SK-N-SH (cell line): Measurements from ENCODE around the gene FIGNL1. TPM values are rescaled to one million over a fixed set of nuclear protein-coding genes. Genes with fewer than 3 reads are reported as not detected.
A peak's percentile ranks its signal among the peaks of the same experiment; 100 is the strongest.

Experiments
- CTCF ChIA-PET: fragments of 300-600, 350-600 bp; formaldehyde crosslinking; extraction: SDS; loops from one replicate; lab custom pipeline; 2021; lab: Yijun Ruan, JAX
- POLR2A ChIA-PET: fragments of 350-600 bp; sonication (Branson Sonifier 250); formaldehyde crosslinking; extraction: SDS; loops from one replicate; lab custom pipeline; 2020; ENCODE audit warnings: antibody characterized with exemption, inconsistent platforms; lab: Yijun Ruan, JAX
- DNase-seq: peaks from one replicate; pipeline ENCODE4 v3.0.0; 2012
- H2AFZ ChIP-seq: fragments of 200-600 bp; sonication (generic); 2 replicates; pipeline ENCODE4 v1.8.1; 2016; ENCODE audit warnings: antibody characterized with exemption, mild to moderate bottlenecking, low read depth
- H3F3A ChIP-seq: fragments of 200-600 bp; sonication (generic); replicated peaks from 2 replicates; pipeline ENCODE3; 2016; ENCODE audit warnings: antibody characterized with exemption, mild to moderate bottlenecking; ENCODE audit not compliant: insufficient read depth
- H3K27ac ChIP-seq, 2 experiments: fragments of 200-500 bp in 1 of 2; fragments of 200-600 bp in 1 of 2; sonication (Bioruptor generic) in 1 of 2; sonication (generic), shearing (Covaris generic) in 1 of 2; 2 replicates each; pipeline versions ENCODE4 v1.5.1 to v1.6.1; 2014 to 2016; ENCODE audit warnings: low read depth in 2 of 2, inconsistent platforms in 1 of 2, low read length in 1 of 2, mild to moderate bottlenecking in 1 of 2, mixed read lengths in 1 of 2
- H3K27me3 ChIP-seq: fragments of 200-600 bp; sonication (generic), shearing (Covaris generic); 2 replicates; pipeline ENCODE4 v1.6.1; 2016; ENCODE audit warnings: mixed run types; ENCODE audit not compliant: insufficient read depth
- H3K36me3 ChIP-seq, 2 experiments: fragments of 200-500 bp in 1 of 2; fragments of 200-600 bp in 1 of 2; sonication (Bioruptor generic) in 1 of 2; sonication (generic) in 1 of 2; replicated peaks in 1 of 2; 2 replicates each; pipeline versions ENCODE3 to v1.5.1; 2014 to 2016; ENCODE audit warnings: low read length in 1 of 2, mild to moderate bottlenecking in 1 of 2; ENCODE audit not compliant: insufficient read depth in 2 of 2, control insufficient read depth in 1 of 2
- H3K4me1 ChIP-seq, 2 experiments: fragments of 200-500 bp in 1 of 2; fragments of 200-600 bp in 1 of 2; sonication (Bioruptor generic) in 1 of 2; sonication (generic), shearing (Covaris generic) in 1 of 2; 2 replicates each; pipeline versions ENCODE4 v1.5.1 to v1.6.1; 2014 to 2016; ENCODE audit warnings: low read depth in 1 of 2, low read length in 1 of 2, mixed run types in 1 of 2; ENCODE audit not compliant: insufficient read depth in 2 of 2, control insufficient read depth in 1 of 2
- H3K4me2 ChIP-seq: fragments of 200-600 bp; sonication (generic), shearing (Covaris generic); 2 replicates; pipeline ENCODE4 v1.6.1; 2017; ENCODE audit warnings: mixed run types
- H3K4me3 ChIP-seq, 2 experiments: fragments of 200-500 bp in 1 of 2; fragments of 200-600 bp in 1 of 2; sonication (Bioruptor generic) in 1 of 2; sonication (generic), shearing (Covaris generic) in 1 of 2; 2 replicates each; pipeline versions ENCODE4 v1.5.1 to v1.8.1; 2014 to 2016; ENCODE audit warnings: low read depth in 2 of 2, inconsistent platforms in 1 of 2, low read length in 1 of 2, mild to moderate bottlenecking in 1 of 2, mixed read lengths in 1 of 2, moderate library complexity in 1 of 2
- H3K79me2 ChIP-seq: fragments of 200-600 bp; sonication (generic); 2 replicates; pipeline ENCODE4 v1.8.1; 2017; ENCODE audit warnings: mild to moderate bottlenecking; ENCODE audit not compliant: insufficient read depth
- H3K9ac ChIP-seq: fragments of 200-600 bp; sonication (generic); 2 replicates; pipeline ENCODE4 v1.6.1; 2017; ENCODE audit warnings: mixed run types
- H3K9me2 ChIP-seq: fragments of 200-600 bp; sonication (generic); 2 replicates; pipeline ENCODE4 v1.6.1; 2017; ENCODE audit warnings: mixed run types
- H3K9me3 ChIP-seq: fragments of 200-600 bp; sonication (generic); 2 replicates; pipeline ENCODE4 v1.6.1; 2017; ENCODE audit warnings: mixed run types, mild to moderate bottlenecking, moderate library complexity
- H4K20me1 ChIP-seq: fragments of 200-600 bp; sonication (generic); 2 replicates; pipeline ENCODE4 v1.6.1; 2017; ENCODE audit warnings: mild to moderate bottlenecking, mixed run types; ENCODE audit not compliant: insufficient read depth
- ELF1 ChIP-seq: IDR thresholded peaks from 2 replicates; pipeline ENCODE4 v1.4.0; 2012
- FOXJ3 ChIP-seq: sonication (generic); formaldehyde crosslinking; IDR thresholded peaks from 2 replicates; pipeline ENCODE4 v1.5.1; 2020; ENCODE audit warnings: mild to moderate bottlenecking, missing genetic modification reagents
- FOXM1 ChIP-seq: IDR thresholded peaks from 2 replicates; pipeline ENCODE4 v1.4.0; 2012; ENCODE audit warnings: low read depth, mild to moderate bottlenecking
- JUND ChIP-seq: IDR thresholded peaks from 2 replicates; pipeline ENCODE4 v1.4.0; 2012
- RAD21 ChIP-seq: IDR thresholded peaks from 2 replicates; pipeline ENCODE4 v1.6.1; 2012; ENCODE audit warnings: mild to moderate bottlenecking, low read length
- REST ChIP-seq: IDR thresholded peaks from 2 replicates; pipeline ENCODE4 v1.6.1; 2012; ENCODE audit warnings: mild to moderate bottlenecking, low read depth, low read length, moderate library complexity
- SIN3A ChIP-seq: IDR thresholded peaks from 2 replicates; pipeline ENCODE4 v1.6.1; 2012; ENCODE audit warnings: low read depth, mild to moderate bottlenecking, low read length, moderate library complexity, borderline replicate concordance
- SMC3 ChIP-seq: IDR thresholded peaks from 2 replicates; pipeline ENCODE4 v1.6.1; 2012; ENCODE audit warnings: low read depth, low read length, improper control_type of control experiment
- WGBS: methylation state at CpG from one replicate; pipeline ENCODE4 v1.1.6; 2017; ENCODE audit warnings: low lambda C conversion rate; 5-methylcytosine and 5-hydroxymethylcytosine counted together
- polyA plus RNA-seq, 3 experiments: library from polyadenylated mRNA; depleted of rRNA; stranded (reverse); fragments of >200 nt; gene quantifications; 2 replicates each; pipeline ENCODE4 v1.2.3, GENCODE V29; 2012
- TF ChIP-seq, protein P1 (sequence below): IDR thresholded peaks from 2 replicates; pipeline ENCODE4 v1.4.0; 2012; ENCODE audit warnings: low read depth, borderline replicate concordance

Gene FIGNL1
- polyA plus RNA-seq, 1 of the 3 experiments (the other 2 are of a cell fraction): 6.7 TPM

DNA sequence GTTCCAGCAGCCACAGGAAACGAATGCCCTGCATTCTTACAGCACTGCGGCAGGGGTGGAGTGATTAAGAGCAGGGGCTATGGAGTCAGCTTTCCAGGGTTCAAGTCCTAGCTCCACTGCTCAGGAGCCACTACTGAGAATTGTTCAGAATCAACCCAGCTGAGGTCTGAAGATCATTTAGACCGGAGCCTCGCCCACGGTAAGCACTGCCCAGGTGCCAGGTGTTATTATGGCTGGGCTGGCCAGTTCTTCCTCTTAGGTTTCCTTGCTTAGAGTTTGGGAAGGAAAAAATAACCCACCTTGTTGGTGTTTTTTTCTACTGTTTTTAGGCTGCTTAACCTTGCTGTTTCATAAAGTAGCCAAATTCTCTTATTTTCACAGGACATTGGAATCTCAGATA lies 4.8 kb upstream of the FIGNL1 start:
- CTCF ChIA-PET: interaction anchor here (0.8 to 3.1 kb wide), 8 partner anchors 12 to 311 kb away, joined by 3 to 14 read pairs (median 5); no protein-coding TSS in a partner anchor
- Histone ChIP-seq H3K9me3 (no peaks in the 10 kb centered on the region), H3K36me3 (peaks cover 0 to 8% of the 10 kb centered on the region in 2 experiments), H3K79me2 (peaks cover 3% of the 10 kb centered on the region; the same call in 1 of the 2 replicates), H2AFZ (no peak overlapping the region), H3K4me3 (no peak overlapping the region), H3K27ac (no peak overlapping the region; a peak in 1 of 4 replicates), H3K9me2 (no peaks in the 10 kb centered on the region), H4K20me1 (no peaks in the 10 kb centered on the region), H3K4me1 (peaks cover 0 to 23% of the 10 kb centered on the region in 2 experiments; a peak in 1 of 4 replicates), H3K4me2 (no peak overlapping the region), H3K9ac (no peak overlapping the region), H3F3A (no peaks in the 10 kb centered on the region), H3K27me3 (peaks cover 12% of the 10 kb centered on the region)
- DNase-seq: no peak
- WGBS: 52% methylated on average over 5 of the region's 5 CpGs
- no peak for TF ChIP-seq SIN3A
- TF ChIP-seq REST: no peak
- TF ChIP-seq, protein P1, sequence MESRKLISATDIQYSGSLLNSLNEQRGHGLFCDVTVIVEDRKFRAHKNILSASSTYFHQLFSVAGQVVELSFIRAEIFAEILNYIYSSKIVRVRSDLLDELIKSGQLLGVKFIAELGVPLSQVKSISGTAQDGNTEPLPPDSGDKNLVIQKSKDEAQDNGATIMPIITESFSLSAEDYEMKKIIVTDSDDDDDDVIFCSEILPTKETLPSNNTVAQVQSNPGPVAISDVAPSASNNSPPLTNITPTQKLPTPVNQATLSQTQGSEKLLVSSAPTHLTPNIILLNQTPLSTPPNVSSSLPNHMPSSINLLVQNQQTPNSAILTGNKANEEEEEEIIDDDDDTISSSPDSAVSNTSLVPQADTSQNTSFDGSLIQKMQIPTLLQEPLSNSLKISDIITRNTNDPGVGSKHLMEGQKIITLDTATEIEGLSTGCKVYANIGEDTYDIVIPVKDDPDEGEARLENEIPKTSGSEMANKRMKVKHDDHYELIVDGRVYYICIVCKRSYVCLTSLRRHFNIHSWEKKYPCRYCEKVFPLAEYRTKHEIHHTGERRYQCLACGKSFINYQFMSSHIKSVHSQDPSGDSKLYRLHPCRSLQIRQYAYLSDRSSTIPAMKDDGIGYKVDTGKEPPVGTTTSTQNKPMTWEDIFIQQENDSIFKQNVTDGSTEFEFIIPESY: no peak
- no peak for TF ChIP-seq RAD21
- TF ChIP-seq JUND: no peak
- no peak for TF ChIP-seq ELF1
- no peak for TF ChIP-seq FOXM1
- TF ChIP-seq FOXJ3 (CRISPR knock-in tag): no peak
- POLR2A ChIA-PET: no interaction called here

DNA sequence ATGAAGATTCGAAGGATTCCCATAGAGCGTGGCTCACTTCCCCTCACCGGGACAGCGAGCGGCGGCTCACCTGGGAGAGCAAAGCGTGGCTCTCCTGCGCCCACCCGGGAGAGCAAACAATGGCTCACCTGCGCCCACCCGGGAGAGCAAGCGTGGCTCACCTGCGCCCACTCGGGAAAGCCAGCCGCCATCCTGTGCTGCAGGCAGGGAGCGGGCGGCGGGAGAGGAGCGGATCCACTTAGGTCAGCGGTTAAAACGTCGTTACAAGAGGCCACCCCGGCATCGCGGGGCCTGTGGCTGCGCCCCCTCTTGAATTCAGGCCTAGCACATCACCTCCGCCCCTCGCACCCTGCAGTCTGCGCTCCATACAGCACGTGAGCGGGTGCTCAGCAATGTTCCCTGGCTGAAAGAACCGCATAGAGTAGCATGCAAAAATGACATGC lies 461 bp upstream of the FIGNL1 start:
- Histone ChIP-seq H3K27ac (peak overlapping the region; percentile 21 to 74; a peak in 3 of 4 replicates), H3K79me2 (peaks cover 25% of the 10 kb centered on the region; the same call in 1 of the 2 replicates), H3K27me3 (peaks cover 8% of the 10 kb centered on the region), H3K4me3 (peak overlapping the region; percentile 77 to 85)
- CTCF ChIA-PET: interaction anchor here (1.3 to 3.8 kb wide), 5 partner anchors 13 to 245 kb away, joined by 3 to 19 read pairs (median 6); no protein-coding TSS in a partner anchor
- TF ChIP-seq SMC3: no peak
- TF ChIP-seq FOXJ3 (CRISPR knock-in tag): peak; percentile 50; the same call in 1 of the 2 replicates
- TF ChIP-seq, all 33 proteins: peak for 1
- DNase-seq: peak; percentile 69
- H3K36me3 ChIP-seq: peaks cover 15 to 18% of the 10 kb centered on the region in 2 experiments
- H3K4me2 ChIP-seq: peak overlapping the region; percentile 93
- peak overlapping the region; percentile 71; the same call in 1 of the 2 replicates for H3K9ac ChIP-seq
- no peaks in the 10 kb centered on the region for H3K9me2 ChIP-seq
- no peaks in the 10 kb centered on the region for H4K20me1 ChIP-seq
- no peaks in the 10 kb centered on the region for H3F3A ChIP-seq
- peak overlapping the region; percentile 98 for H2AFZ ChIP-seq
- H3K9me3 ChIP-seq: no peaks in the 10 kb centered on the region
- 45% methylated on average over 32 of the region's 32 CpGs for WGBS
- POLR2A ChIA-PET: interaction anchor here (1.0 to 1.7 kb wide), 3 partner anchors 24 to 110 kb away, joined by 3 to 6 read pairs (median 5); no protein-coding TSS in a partner anchor
- peaks cover 0 to 20% of the 10 kb centered on the region in 2 experiments; a peak in 2 of 4 replicates for H3K4me1 ChIP-seq
